Spleen (tissue), 11 donors: ENCODE measurements around the gene SC5D. TPM values are rescaled to one million over a fixed set of nuclear protein-coding genes. Genes with fewer than 3 reads are reported as not detected.
A peak's percentile ranks its signal among the peaks of the same experiment; 100 is the strongest.

ENCODE experiments used
- DNase-seq: peaks from one replicate; pipeline ENCODE4 v3.0.0-alpha.2; 2020
- H3K27ac ChIP-seq, 8 donors: fragments of 200-600 bp; sonication (generic) in 7 of 8; 1 replicate in 4 of 8; 2 replicates in 4 of 8; pipeline versions ENCODE4 v1.5.0 to v1.8.0; 2016 to 2021; ENCODE audit warnings: inconsistent platforms in 4 of 8, mild to moderate bottlenecking in 4 of 8, moderate library complexity in 1 of 8
- H3K27me3 ChIP-seq, 7 donors: fragments of 200-600 bp; sonication (generic) in 6 of 7; replicated peaks in 1 of 7; 1 replicate in 4 of 7; 2 replicates in 3 of 7; pipeline versions ENCODE4 v1.5.0 to v1.8.0; 2016 to 2021; ENCODE audit warnings: inconsistent platforms in 3 of 7, mild to moderate bottlenecking in 1 of 7
- H3K36me3 ChIP-seq, 6 donors: fragments of 200-600 bp; sonication (generic) in 5 of 6; 1 replicate in 4 of 6; 2 replicates in 2 of 6; pipeline versions ENCODE4 v1.5.0 to v1.8.0; 2016 to 2021; ENCODE audit warnings: inconsistent platforms in 2 of 6
- H3K4me1 ChIP-seq, 6 donors: fragments of 200-600 bp; sonication (generic) in 5 of 6; 1 replicate in 3 of 6; 2 replicates in 3 of 6; pipeline versions ENCODE4 v1.5.0 to v1.8.0; 2016 to 2021; ENCODE audit warnings: inconsistent platforms in 3 of 6
- H3K4me3 ChIP-seq, 8 donors: fragments of 200-600 bp; sonication (generic) in 7 of 8; 1 replicate in 4 of 8; 2 replicates in 4 of 8; pipeline versions ENCODE4 v1.5.0 to v1.8.0; 2016 to 2021; ENCODE audit warnings: inconsistent platforms in 4 of 8, mild to moderate bottlenecking in 4 of 8, moderate library complexity in 2 of 8
- H3K9me3 ChIP-seq, 8 donors: fragments of 200-600 bp; sonication (generic) in 7 of 8; 1 replicate in 4 of 8; 2 replicates in 4 of 8; pipeline versions ENCODE4 v1.5.0 to v1.8.0; 2016 to 2021; ENCODE audit warnings: inconsistent platforms in 4 of 8
- CTCF ChIP-seq, 11 experiments: fragments of 200-600 bp in 7 of 11; fragments of 450-650 bp in 4 of 11; sonication (generic) in 4 of 11; IDR thresholded peaks in 8 of 11; conservative IDR thresholded peaks in 3 of 11; 1 replicate in 7 of 11; 2 replicates in 4 of 11; pipeline versions ENCODE4 v1.4.0 to v1.8.0; 2016 to 2021; ENCODE audit warnings: antibody characterized with exemption in 11 of 11, inconsistent platforms in 4 of 11, mild to moderate bottlenecking in 1 of 11
- POLR2A ChIP-seq, 3 donors: fragments of 450-650 bp; IDR thresholded peaks; one replicate each; pipeline ENCODE4 v1.5.1; 2017; ENCODE audit warnings: antibody characterized with exemption in 3 of 3, mild to moderate bottlenecking in 1 of 3
- POLR2AphosphoS5 ChIP-seq, 3 donors: sonication (generic); formaldehyde crosslinking; IDR thresholded peaks; one replicate each; pipeline ENCODE4 v1.5.1; 2017; ENCODE audit warnings: antibody characterized with exemption in 3 of 3
- WGBS, 5 donors: extraction: QIAGEN DNeasy Blood & Tissue Kit in 3 of 5; methylation state at CpG; one replicate each; pipeline versions ENCODE4 v1.1.5 to v1.1.7; 2013 to 2018; 5-methylcytosine and 5-hydroxymethylcytosine counted together
- intact Hi-C: fragments of 100-400 bp; cut with DNase I; formaldehyde crosslinking; loops from one replicate; pipeline ENCODE4 v1.15.0; 2023; ENCODE audit warnings: low total_unique reads
- polyA plus RNA-seq, 3 donors: library from polyadenylated mRNA; stranded (reverse); fragments of 200-250 nt; gene quantifications; one replicate each; pipeline ENCODE4 v1.2.1, GENCODE V29; 2013
- total RNA-seq, 7 donors: library from RNA; depleted of rRNA in 3 of 7; stranded (reverse); fragments of >200 nt in 3 of 7; fragmentation: NEBNext Ultra II Directional in 4 of 7; extraction: Animal tissue kit (Norgen Biotek cat#: 25700) in 4 of 7; gene quantifications; one replicate each; pipeline versions ENCODE4 v1.1.0 to v1.2.1, GENCODE V29; 2016 to 2021
- donor health status: healthy with polysubstance abuse.
- donor health status: DM: no; HTN: no; CAD: no; lungs with moderate emphysema.
- donor health status: DM: no; HTN: no; CAD: no.
- donor health status: Bipolar disorder and iron deficiency.
- donor health status: healthy.
- donor health status: DM: no; HTN: no; CAD: no.
- donor health status: DM: yes; HTN: yes; CAD: no.

Gene SC5D
- total and polyA plus RNA-seq, 10 donors = 4.8 to 25.5 (median 17.4) TPM

DNA sequence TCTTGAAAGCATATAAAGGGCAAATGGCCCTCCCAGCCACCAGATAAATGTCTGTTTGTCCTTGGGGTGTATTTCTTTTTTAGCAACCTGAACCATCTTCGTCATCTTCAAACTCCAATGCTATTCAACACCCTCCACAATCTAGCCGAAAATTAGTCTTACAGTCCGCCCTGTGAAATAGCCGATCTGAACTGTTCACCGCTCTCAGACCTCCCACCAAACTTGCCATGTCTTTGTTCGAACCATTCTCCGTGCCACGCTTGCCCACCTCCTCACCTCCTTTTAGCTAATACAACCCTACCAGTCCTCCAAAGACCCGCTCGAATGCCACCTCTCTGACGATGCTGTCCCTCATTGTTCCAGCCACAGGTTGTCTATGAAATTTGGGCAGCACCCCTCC, 46.0 kb downstream of the SC5D start:
- no peaks in the 10 kb centered on the region for H3K9me3 ChIP-seq
- TF ChIP-seq CTCF (IDR thresholded peaks at IDR 0.05 in 8 of 11, conservative IDR thresholded peaks at IDR 0.05 in 3 of 11) = no peak
- peaks cover 3 to 71% (median 24%) of the 10 kb centered on the region in 6 donors for H3K4me1 ChIP-seq
- H3K36me3 ChIP-seq = no peaks in the 10 kb centered on the region
- H3K27ac ChIP-seq = peak overlapping the region in 3 of 8 donors; percentile 50 to 63 (median 51)
- H3K27me3 ChIP-seq = no peaks in the 10 kb centered on the region
- H3K4me3 ChIP-seq = no peak overlapping the region
- WGBS, 5 donors = 94 to 97% (median 95%) methylated on average over 11 of the region's 11 CpGs
- intact Hi-C loops = no loop called here
- no peak for DNase-seq

DNA sequence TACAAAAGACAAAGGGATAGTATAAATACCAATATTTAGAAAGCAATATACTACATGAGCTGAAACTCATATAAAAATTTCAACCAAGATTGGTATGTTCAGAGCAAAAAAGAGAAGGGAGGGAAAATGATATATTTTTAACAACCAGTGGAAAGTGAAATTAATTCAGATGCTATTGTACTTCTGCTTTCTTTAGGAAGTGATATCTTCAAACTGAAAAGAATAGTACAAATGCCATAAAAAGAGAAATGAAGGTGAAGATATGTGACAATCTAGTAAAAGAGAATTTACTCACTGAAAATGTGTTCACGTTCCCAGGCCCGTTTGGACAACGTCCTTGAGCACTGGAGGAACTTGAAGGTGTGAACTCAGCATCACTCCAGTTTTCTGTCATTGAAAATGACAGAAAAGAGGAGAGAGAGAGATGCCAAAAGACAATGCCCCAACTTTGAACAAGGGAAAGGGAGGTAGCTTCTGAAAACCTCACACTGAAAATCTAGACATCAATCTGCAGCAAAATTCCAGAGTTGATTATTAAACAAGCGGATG, 47.5 kb downstream of the SC5D start:
- Histone ChIP-seq H3K4me3 (no peak overlapping the region), H3K27me3 (no peaks in the 10 kb centered on the region), H3K9me3 (no peaks in the 10 kb centered on the region), H3K36me3 (no peaks in the 10 kb centered on the region), H3K27ac (peak overlapping the region in 6 of 8 donors; percentile 0 to 76 (median 60)), H3K4me1 (peaks cover 3 to 61% (median 20%) of the 10 kb centered on the region in 6 donors)
- DNase-seq = no peak
- no peak for TF ChIP-seq POLR2AphosphoS5 (IDR thresholded peaks at IDR 0.05)
- intact Hi-C loops = no loop called here
- WGBS, 5 donors = 34 to 48% (median 38%) methylated on average over 4 of the region's 4 CpGs

GRCh38 chr11:121341609-121342008, 49.0 kb downstream of the SC5D start:
- no peak for TF ChIP-seq CTCF (IDR thresholded peaks at IDR 0.05 in 8 of 11, conservative IDR thresholded peaks at IDR 0.05 in 3 of 11)
- TF ChIP-seq POLR2AphosphoS5 (IDR thresholded peaks at IDR 0.05) = no peak
- TF ChIP-seq POLR2A (IDR thresholded peaks at IDR 0.05) = no peak
- H3K27me3 ChIP-seq = no peaks in the 10 kb centered on the region
- no peaks in the 10 kb centered on the region for H3K9me3 ChIP-seq
- no peaks in the 10 kb centered on the region for H3K36me3 ChIP-seq
- peaks cover 3 to 50% (median 20%) of the 10 kb centered on the region in 6 donors for H3K4me1 ChIP-seq
- H3K4me3 ChIP-seq = no peak overlapping the region
- DNase-seq = no peak
- intact Hi-C loops = no loop called here
- H3K27ac ChIP-seq = no peak overlapping the region
- WGBS, 5 donors = 62 to 78% (median 65%) methylated on average over 4 of the region's 4 CpGs

- TF ChIP-seq CTCF (IDR thresholded peaks at IDR 0.05 in 8 of 11, conservative IDR thresholded peaks at IDR 0.05 in 3 of 11) (no peak), POLR2A (IDR thresholded peaks at IDR 0.05) (no peak), POLR2AphosphoS5 (IDR thresholded peaks at IDR 0.05) (no peak)
- H3K27ac ChIP-seq = no peak overlapping the region
- intact Hi-C loops = no loop called here
- no peak for DNase-seq
- peaks cover 2 to 25% (median 15%) of the 10 kb centered on the region in 6 donors for H3K4me1 ChIP-seq
- H3K27me3 ChIP-seq = no peaks in the 10 kb centered on the region
- H3K9me3 ChIP-seq = no peaks in the 10 kb centered on the region
- no peaks in the 10 kb centered on the region for H3K36me3 ChIP-seq
- H3K4me3 ChIP-seq = no peak overlapping the region
Observed at GRCh38 chr11:121344824-121345223, 52.3 kb downstream of the SC5D start.

GRCh38 chr11:121347094-121347493, 54.5 kb downstream of the SC5D start:
- 75 to 85% (median 81%) methylated on average over 2 of the region's 2 CpGs for WGBS, 5 donors
- H3K27ac ChIP-seq = no peak overlapping the region
- no peaks in the 10 kb centered on the region for H3K9me3 ChIP-seq
- intact Hi-C loops = no loop called here
- peaks cover 0 to 4% (median 0%) of the 10 kb centered on the region in 6 donors for H3K4me1 ChIP-seq
- no peak for DNase-seq
- H3K36me3 ChIP-seq = no peaks in the 10 kb centered on the region
- TF ChIP-seq POLR2AphosphoS5 (IDR thresholded peaks at IDR 0.05) (no peak), POLR2A (IDR thresholded peaks at IDR 0.05) (no peak), CTCF (IDR thresholded peaks at IDR 0.05 in 8 of 11, conservative IDR thresholded peaks at IDR 0.05 in 3 of 11) (no peak)
- no peak overlapping the region for H3K4me3 ChIP-seq
- no peaks in the 10 kb centered on the region for H3K27me3 ChIP-seq
